Panc1 (cell line): ENCODE results near the gene VOPP1. TPM values are rescaled to one million over a fixed set of nuclear protein-coding genes. Genes with fewer than 3 reads are reported as not detected.

ENCODE experiments used
- ATAC-seq: fragments of 200-7000 bp; cut with Tn5 transposase; 2 replicates; pipeline ENCODE4 v1.9.1; 2020; ENCODE audit warnings: mild to moderate bottlenecking, moderate library complexity
- BruUV-seq: library from RNA; stranded (reverse); fragments of 400-500 nt; replicated peaks from 2 replicates; lab custom pipeline; 2021; lab: Mats Ljungman, UMichigan
- CTCF ChIA-PET: fragments of 300-600 bp; sonication (Branson Sonifier 250); formaldehyde crosslinking; loops from one replicate; lab custom pipeline; 2022; ENCODE audit warnings: antibody characterized with exemption; lab: Charles Lee
- POLR2A ChIA-PET: fragments of 300-600 bp; sonication (Branson Sonifier 250); formaldehyde crosslinking; loops from one replicate; lab custom pipeline; 2022; ENCODE audit warnings: antibody characterized with exemption; lab: Charles Lee
- DNase-seq: peaks from one replicate; pipeline ENCODE4 v3.0.0-alpha.2; 2010; ENCODE audit warnings: low read depth, low spot score
- H3K27ac ChIP-seq: 2 replicates; pipeline ENCODE4 v1.5.1; 2011; ENCODE audit warnings: mild to moderate bottlenecking, low read length, inconsistent platforms
- H3K27me3 ChIP-seq: fragments of 200-500 bp; sonication (Bioruptor generic); 2 replicates; pipeline ENCODE4 v1.6.0; 2014; ENCODE audit warnings: low read length, inconsistent platforms; ENCODE audit not compliant: control insufficient read depth, insufficient read depth
- H3K36me3 ChIP-seq: fragments of 200-500 bp; sonication (Bioruptor generic); 2 replicates; pipeline ENCODE4 v1.5.1; 2014; ENCODE audit warnings: inconsistent platforms, mild to moderate bottlenecking, low read length, moderate library complexity; ENCODE audit not compliant: control insufficient read depth, insufficient read depth
- H3K4me1 ChIP-seq: 2 replicates; pipeline ENCODE4 v1.5.1; 2011; ENCODE audit warnings: inconsistent platforms, mild to moderate bottlenecking, low read length, moderate library complexity; ENCODE audit not compliant: control insufficient read depth, insufficient read depth
- H3K4me3 ChIP-seq, 2 experiments: 2 replicates each; pipeline ENCODE4 v1.5.1; 2011 to 2012; ENCODE audit warnings: low read depth in 2 of 2, low read length in 2 of 2, mild to moderate bottlenecking in 2 of 2, inconsistent platforms in 1 of 2, moderate library complexity in 1 of 2
- H3K9me3 ChIP-seq: fragments of 200-500 bp; sonication (Bioruptor generic); 2 replicates; pipeline ENCODE4 v1.5.1; 2014; ENCODE audit warnings: low read depth, mild to moderate bottlenecking, inconsistent platforms, low read length, moderate library complexity; ENCODE audit not compliant: control insufficient read depth, insufficient read depth
- CTCF ChIP-seq: fragments of 450-650 bp; IDR thresholded peaks from 2 replicates; pipeline ENCODE4 v1.5.1; 2017; ENCODE audit warnings: mild to moderate bottlenecking
- POLR2AphosphoS5 ChIP-seq: IDR thresholded peaks from 2 replicates; pipeline ENCODE4 v1.6.1; 2012; ENCODE audit warnings: mild to moderate bottlenecking, low read depth, low read length, moderate library complexity
- REST ChIP-seq, 2 experiments: IDR thresholded peaks; 2 replicates each; pipeline ENCODE4 v1.6.1; 2011 to 2012; ENCODE audit warnings: low read depth in 2 of 2, control low read depth in 1 of 2, low read length in 1 of 2, mild to moderate bottlenecking in 1 of 2, moderate library complexity in 1 of 2; ENCODE audit not compliant: insufficient read depth in 1 of 2
- SIN3A ChIP-seq: IDR thresholded peaks from 2 replicates; pipeline ENCODE4 v1.6.1; 2012; ENCODE audit warnings: low read depth, mild to moderate bottlenecking, low read length, moderate library complexity, borderline replicate concordance; ENCODE audit not compliant: insufficient read depth
- TCF7L2 ChIP-seq: IDR thresholded peaks from 2 replicates; pipeline ENCODE4 v1.6.1; 2011; ENCODE audit warnings: mild to moderate bottlenecking, low read depth, low read length, inconsistent platforms
- in situ Hi-C: cut with HindIII; loops from 2 replicates; pipeline ENCODE4 v1.10.0; 2016; ENCODE audit warnings: low sequenced_read_pairs, low pct_unique_long_range_greater_than_20kb
- intact Hi-C: fragments of 100-400 bp; cut with micrococcal nuclease; formaldehyde crosslinking; loops from one replicate; pipeline ENCODE4 v1.10.0; 2022; ENCODE audit not compliant: unreplicated experiment
- total RNA-seq: library from RNA; stranded (reverse); gene quantifications from one replicate; pipeline ENCODE4 v1.2.1, GENCODE V29; 2021; ENCODE audit not compliant: unreplicated experiment

The VOPP1 gene
- total RNA-seq, 1 experiment from 2014 or later: 131 TPM

- no peak overlapping the region for H3K4me3 ChIP-seq
- intact Hi-C loops: no loop called here
- in situ Hi-C loops: no loop called here
- ChIA-PET CTCF (no interaction called here), POLR2A (no interaction called here)
- TF ChIP-seq CTCF (no peak), POLR2AphosphoS5 (no peak), REST (IDR thresholded peaks at IDR 0.05; ENCODE audit: insufficient read depth in 1 of 2, low read depth in 2 of 2, low read length in 1 of 2) (no peak), TCF7L2 (no peak), SIN3A (no peak)
- BruUV-seq: no TSS peak
- no peaks in the 10 kb centered on the region for H3K9me3 ChIP-seq
- no peaks in the 10 kb centered on the region for H3K4me1 ChIP-seq
- no peak overlapping the region for H3K27ac ChIP-seq
- DNase-seq: no peak
- no peaks in the 10 kb centered on the region for H3K27me3 ChIP-seq
- ATAC-seq: no peak
- H3K36me3 ChIP-seq: no peaks in the 10 kb centered on the region
Observed at GRCh38 chr7:55457801-55458200, 114.5 kb downstream of the VOPP1 start.

GRCh38 chr7:55452971-55453370, 119.3 kb downstream of the VOPP1 start:
- intact Hi-C loops: no loop called here
- H3K4me3 ChIP-seq: no peak overlapping the region
- no peaks in the 10 kb centered on the region for H3K9me3 ChIP-seq
- H3K27ac ChIP-seq: no peak overlapping the region
- no peaks in the 10 kb centered on the region for H3K4me1 ChIP-seq
- H3K27me3 ChIP-seq: no peaks in the 10 kb centered on the region
- no peaks in the 10 kb centered on the region for H3K36me3 ChIP-seq
- no TSS peak for BruUV-seq
- in situ Hi-C loops: no loop called here
- no peak for DNase-seq
- ChIA-PET CTCF (no interaction called here), POLR2A (no interaction called here)
- no peak for ATAC-seq
- TF ChIP-seq POLR2AphosphoS5 (no peak), SIN3A (no peak)

- Histone ChIP-seq H3K9me3 (no peaks in the 10 kb centered on the region), H3K27ac (no peak overlapping the region), H3K4me1 (no peaks in the 10 kb centered on the region), H3K27me3 (no peaks in the 10 kb centered on the region), H3K4me3 (no peak overlapping the region), H3K36me3 (no peaks in the 10 kb centered on the region)
- intact Hi-C loops: no loop called here
- DNase-seq (no peak), ATAC-seq (no peak)
- no peak for TF ChIP-seq REST (IDR thresholded peaks at IDR 0.05; ENCODE audit: insufficient read depth in 1 of 2, low read depth in 2 of 2, low read length in 1 of 2)
- no peak for TF ChIP-seq TCF7L2
- TF ChIP-seq POLR2AphosphoS5: no peak
- TF ChIP-seq CTCF: no peak
- no peak for TF ChIP-seq SIN3A
- no TSS peak for BruUV-seq
- in situ Hi-C loops: no loop called here
- ChIA-PET POLR2A (no interaction called here), CTCF (no interaction called here)
Observed at GRCh38 chr7:55449992-55450535, 122.2 kb downstream of the VOPP1 start.
